Bone marrow (tissue), 2 donors: ENCODE data around the gene OR2L3.
"Not testable (repeated sequence)": the region's sequence is repeated elsewhere in the genome, so short reads cannot be mapped to it uniquely, and the experiment has no call there.

Experiments used
- DNase-seq, 2 donors: peaks; one replicate each; lab custom pipeline; 2025; lab: John Stamatoyannopoulos, UW

Gene OR2L3

GRCh38 chr1:248046536-248046935, at the start of gene OR2L3:
Gene OR2L3, plus strand, starts transcription at chr1:248046836. Its CDS starts 13,846 bp downstream, at chr1:248060682.
- DNase-seq: no peak

- no peak for DNase-seq
Measured at GRCh38 chr1:247998811-247999210, 47.8 kb upstream of the OR2L3 start.

GRCh38 chr1:248000169-248000568, 46.5 kb upstream of the OR2L3 start:
- no peak for DNase-seq

GRCh38 chr1:248007778-248008177, 38.9 kb upstream of the OR2L3 start:
- DNase-seq: no peak

- no peak for DNase-seq
Measured at GRCh38 chr1:248009681-248010080, 37.0 kb upstream of the OR2L3 start.

- no peak for DNase-seq
Measured at GRCh38 chr1:248013229-248013710, 33.4 kb upstream of the OR2L3 start, which contains the start of gene OR2L5. Gene OR2L5, plus strand, starts transcription at chr1:248013660. Its CDS starts 8,288 bp downstream, at chr1:248021948.

- DNase-seq: no peak
Measured at GRCh38 chr1:248015803-248016202, 30.8 kb upstream of the OR2L3 start.

- no peak for DNase-seq
Measured at GRCh38 chr1:248029770-248030169, 16.9 kb upstream of the OR2L3 start, which contains the start of gene OR2L2. Gene OR2L2, plus strand, starts transcription at chr1:248030070. Its CDS starts 8,198 bp downstream, at chr1:248038268.

- DNase-seq: no peak
Measured at GRCh38 chr1:248045209-248045608, 1.4 kb upstream of the OR2L3 start.

GRCh38 chr1:248047008-248047407, 372 bp downstream of the OR2L3 start:
- DNase-seq: no peak

- no peak for DNase-seq
Measured at GRCh38 chr1:248054671-248055070, 8.0 kb downstream of the OR2L3 start.

GRCh38 chr1:248055261-248055660, 8.6 kb downstream of the OR2L3 start:
- no peak for DNase-seq

GRCh38 chr1:248065071-248065470, 18.4 kb downstream of the OR2L3 start:
- DNase-seq: no peak

GRCh38 chr1:248065604-248066003, 19.0 kb downstream of the OR2L3 start:
- no peak for DNase-seq

GRCh38 chr1:248083864-248084263, 37.2 kb downstream of the OR2L3 start:
- DNase-seq: not testable (repeated sequence)

GRCh38 chr1:248094884-248095283, 48.2 kb downstream of the OR2L3 start, which contains the start of gene OR2L13:
Gene OR2L13, plus strand, starts transcription at chr1:248095184. Its CDS starts 4,192 bp downstream, at chr1:248099376.
- DNase-seq: no peak

GRCh38 chr1:248098529-248098928, 51.9 kb downstream of the OR2L3 start:
- no peak for DNase-seq

GRCh38 chr1:248102847-248103246, 56.2 kb downstream of the OR2L3 start:
- no peak for DNase-seq

GRCh38 chr1:248111157-248111556, 64.5 kb downstream of the OR2L3 start:
- DNase-seq: no peak
